Transverse colon (tissue), 4 donors: ENCODE measurements around the gene SLC28A3.

Source experiments
- EP300 ChIP-seq: sonication (generic); formaldehyde crosslinking; IDR thresholded peaks from one replicate; pipeline ENCODE4 v1.6.1; 2017; ENCODE audit warnings: antibody characterized with exemption, low read depth
- POLR2AphosphoS5 ChIP-seq, 3 donors: sonication (generic); formaldehyde crosslinking; IDR thresholded peaks; one replicate each; pipeline ENCODE4 v1.6.1; 2016; ENCODE audit warnings: antibody characterized with exemption in 3 of 3
- TF ChIP-seq, protein P1 (sequence below), 5 experiments: fragments of 200-600 bp in 3 of 5; fragments of 450-650 bp in 2 of 5; sonication (generic) in 3 of 5; IDR thresholded peaks; 1 replicate in 2 of 5; 2 replicates in 3 of 5; pipeline ENCODE4 v1.5.1; 2016 to 2017; ENCODE audit warnings: antibody characterized with exemption in 5 of 5, inconsistent platforms in 3 of 5, mild to moderate bottlenecking in 2 of 5, moderate library complexity in 1 of 5

DNA sequence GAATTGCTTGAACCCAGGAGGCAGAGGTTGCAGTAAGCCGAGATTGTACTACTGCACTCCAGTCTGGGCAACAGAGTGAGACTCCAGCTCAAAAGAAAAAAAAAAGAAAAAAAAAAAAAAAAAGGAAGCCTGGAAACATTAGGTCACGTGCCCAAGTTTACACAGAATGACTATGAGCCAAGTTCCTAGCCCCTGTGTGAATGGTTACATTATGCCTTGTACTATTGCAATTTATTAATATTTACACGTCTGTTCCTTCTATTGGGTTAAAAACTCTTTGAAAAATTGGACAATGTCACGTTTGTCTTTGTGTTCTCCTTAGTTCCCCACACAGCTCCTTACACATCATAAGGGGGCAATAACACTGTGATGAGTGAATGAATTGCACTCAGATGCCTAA lies 33.5 kb upstream of the SLC28A3 start:
- TF ChIP-seq, protein P1, sequence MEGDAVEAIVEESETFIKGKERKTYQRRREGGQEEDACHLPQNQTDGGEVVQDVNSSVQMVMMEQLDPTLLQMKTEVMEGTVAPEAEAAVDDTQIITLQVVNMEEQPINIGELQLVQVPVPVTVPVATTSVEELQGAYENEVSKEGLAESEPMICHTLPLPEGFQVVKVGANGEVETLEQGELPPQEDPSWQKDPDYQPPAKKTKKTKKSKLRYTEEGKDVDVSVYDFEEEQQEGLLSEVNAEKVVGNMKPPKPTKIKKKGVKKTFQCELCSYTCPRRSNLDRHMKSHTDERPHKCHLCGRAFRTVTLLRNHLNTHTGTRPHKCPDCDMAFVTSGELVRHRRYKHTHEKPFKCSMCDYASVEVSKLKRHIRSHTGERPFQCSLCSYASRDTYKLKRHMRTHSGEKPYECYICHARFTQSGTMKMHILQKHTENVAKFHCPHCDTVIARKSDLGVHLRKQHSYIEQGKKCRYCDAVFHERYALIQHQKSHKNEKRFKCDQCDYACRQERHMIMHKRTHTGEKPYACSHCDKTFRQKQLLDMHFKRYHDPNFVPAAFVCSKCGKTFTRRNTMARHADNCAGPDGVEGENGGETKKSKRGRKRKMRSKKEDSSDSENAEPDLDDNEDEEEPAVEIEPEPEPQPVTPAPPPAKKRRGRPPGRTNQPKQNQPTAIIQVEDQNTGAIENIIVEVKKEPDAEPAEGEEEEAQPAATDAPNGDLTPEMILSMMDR (IDR thresholded peaks at IDR 0.05) = no peak
- no peak for TF ChIP-seq POLR2AphosphoS5 (IDR thresholded peaks at IDR 0.05)
- no peak for TF ChIP-seq EP300
